HCT116 (cell line): Measurements from ENCODE around the gene PARD6G. TPM values are rescaled to one million over a fixed set of nuclear protein-coding genes. Genes with fewer than 3 reads are reported as not detected.

Experiments used
- ATAC-seq: fragments of 200-7000 bp; cut with Tn5 transposase; 2 replicates; pipeline ENCODE4 v1.9.1; 2020; ENCODE audit warnings: mild to moderate bottlenecking, moderate library complexity
- Bru-seq: library from RNA; stranded (reverse); fragments of 400-500 nt; gene quantifications from one replicate; lab custom pipeline; 2021; lab: Mats Ljungman, UMichigan
- BruChase-seq, 2 experiments: library from RNA; stranded (reverse); fragments of 400-500 nt; gene quantifications; one replicate each; lab custom pipeline; 2021; lab: Mats Ljungman, UMichigan
- BruUV-seq: library from RNA; stranded (reverse); fragments of 400-500 nt; replicated peaks from 2 replicates; lab custom pipeline; 2021; lab: Mats Ljungman, UMichigan
- CTCF ChIA-PET: fragments of 300-600 bp; sonication (Branson Sonifier 250); formaldehyde crosslinking; loops from one replicate; lab custom pipeline; 2021; ENCODE audit warnings: antibody characterized with exemption; lab: Charles Lee
- POLR2A ChIA-PET: fragments of 300-600, 350-600 bp; sonication (Branson Sonifier 250); formaldehyde crosslinking; loops from one replicate; lab custom pipeline; 2021; ENCODE audit warnings: antibody characterized with exemption; lab: Charles Lee
- RAD21 ChIA-PET, 2 experiments: fragments of 300-600 bp; sonication (Branson Sonifier 250); formaldehyde crosslinking; loops; one replicate each; lab custom pipeline; 2023; ENCODE audit warnings: low total read pairs in 2 of 2; ENCODE audit not compliant: uncharacterized antibody in 2 of 2, unreplicated experiment in 2 of 2, low non-redundant PET in 1 of 2; lab: Charles Lee
- DNase-seq: peaks from one replicate; pipeline ENCODE4 v3.0.0-alpha.2; 2010; ENCODE audit warnings: low read depth, low spot score
- H2AFZ ChIP-seq: fragments of 200-600 bp; shearing (Covaris generic), sonication (generic); 2 replicates; pipeline ENCODE4 v1.6.1; 2017; ENCODE audit warnings: low read depth, mixed run types, mixed read lengths, antibody characterized with exemption, low read length; ENCODE audit not compliant: poor library complexity, severe bottlenecking
- H3K27ac ChIP-seq: 2 replicates; pipeline ENCODE4 v1.5.1; 2012; ENCODE audit warnings: low read depth, low read length
- H3K27me3 ChIP-seq: fragments of 200-600 bp; sonication (generic); 2 replicates; pipeline ENCODE4 v1.6.1; 2016; ENCODE audit warnings: mixed run types, low read length, mixed read lengths; ENCODE audit not compliant: insufficient read depth
- H3K36me3 ChIP-seq, 2 experiments: fragments of 200-500 bp in 1 of 2; fragments of 200-600 bp in 1 of 2; sonication (Bioruptor generic) in 1 of 2; sonication (generic) in 1 of 2; 2 replicates each; pipeline versions ENCODE4 v1.5.1 to v1.6.1; 2014 to 2016; ENCODE audit warnings: low read length in 2 of 2, inconsistent platforms in 1 of 2, mixed read lengths in 1 of 2, mixed run types in 1 of 2; ENCODE audit not compliant: insufficient read depth in 2 of 2, control insufficient read depth in 1 of 2
- H3K4me1 ChIP-seq, 2 experiments: fragments of 200-600 bp in 1 of 2; sonication (generic) in 1 of 2; 2 replicates each; pipeline versions ENCODE4 v1.5.1 to v1.6.1; 2012 to 2017; ENCODE audit warnings: low read length in 2 of 2, inconsistent platforms in 1 of 2, mild to moderate bottlenecking in 1 of 2, mixed read lengths in 1 of 2, mixed run types in 1 of 2, moderate library complexity in 1 of 2; ENCODE audit not compliant: insufficient read depth in 2 of 2, control insufficient read depth in 1 of 2
- H3K4me2 ChIP-seq: fragments of 200-600 bp; sonication (generic); 2 replicates; pipeline ENCODE4 v1.6.1; 2017; ENCODE audit warnings: mixed run types, low read length, mixed read lengths
- H3K4me3 ChIP-seq, 2 experiments: fragments of 200-600 bp in 1 of 2; sonication (generic) in 1 of 2; replicated peaks in 1 of 2; 2 replicates each; pipeline ENCODE4 v1.5.1; 2011 to 2016; ENCODE audit warnings: low read length in 2 of 2, control low read depth in 1 of 2, low read depth in 1 of 2, mild to moderate bottlenecking in 1 of 2, mixed read lengths in 1 of 2, mixed run types in 1 of 2
- H3K79me2 ChIP-seq: fragments of 200-600 bp; sonication (generic); 2 replicates; pipeline ENCODE4 v1.6.1; 2017; ENCODE audit warnings: mild to moderate bottlenecking, mixed run types, low read length, moderate library complexity, mixed read lengths; ENCODE audit not compliant: insufficient read depth
- H3K9ac ChIP-seq: fragments of 200-600 bp; sonication (generic); 2 replicates; pipeline ENCODE4 v1.6.1; 2016; ENCODE audit warnings: low read length, mixed read lengths
- H3K9me2 ChIP-seq: fragments of 200-600 bp; sonication (generic), shearing (Covaris generic); 2 replicates; pipeline ENCODE4 v1.6.1; 2017; ENCODE audit warnings: mixed run types, mild to moderate bottlenecking, moderate library complexity; ENCODE audit not compliant: insufficient read depth
- H3K9me3 ChIP-seq, 2 experiments: fragments of 200-500 bp in 1 of 2; fragments of 200-600 bp in 1 of 2; sonication (Bioruptor generic) in 1 of 2; sonication (generic) in 1 of 2; 2 replicates each; pipeline ENCODE4 v1.6.1; 2014 to 2017; ENCODE audit warnings: low read length in 2 of 2, mixed read lengths in 2 of 2, inconsistent platforms in 1 of 2, low read depth in 1 of 2, mild to moderate bottlenecking in 1 of 2, mixed run types in 1 of 2, moderate library complexity in 1 of 2; ENCODE audit not compliant: control insufficient read depth in 1 of 2, insufficient read depth in 1 of 2
- H4K20me1 ChIP-seq: fragments of 200-600 bp; sonication (generic), shearing (Covaris generic); 2 replicates; pipeline ENCODE4 v1.6.1; 2017; ENCODE audit warnings: mixed run types, mild to moderate bottlenecking, moderate library complexity; ENCODE audit not compliant: insufficient read depth
- CBX3 ChIP-seq: IDR thresholded peaks from 2 replicates; pipeline ENCODE4 v1.6.1; 2012; ENCODE audit warnings: low read depth
- CEBPB ChIP-seq: IDR thresholded peaks from 2 replicates; pipeline ENCODE4 v1.6.1; 2012; ENCODE audit warnings: low read depth
- EGR1 ChIP-seq: IDR thresholded peaks from 2 replicates; pipeline ENCODE4 v1.6.1; 2012; ENCODE audit warnings: low read depth
- ELF1 ChIP-seq: IDR thresholded peaks from 2 replicates; pipeline ENCODE4 v1.6.1; 2012; ENCODE audit warnings: low read depth, borderline replicate concordance
- EZH2 ChIP-seq: fragments of 200-600 bp; sonication (generic); IDR thresholded peaks from 2 replicates; pipeline ENCODE4 v1.6.1; 2017; ENCODE audit warnings: antibody characterized with exemption, mixed run types
- EZH2phosphoT487 ChIP-seq: fragments of 200-600 bp; IDR thresholded peaks from 2 replicates; pipeline ENCODE4 v1.6.1; 2018; ENCODE audit warnings: antibody characterized with exemption, borderline replicate concordance
- FOSL1 ChIP-seq: IDR thresholded peaks from 2 replicates; pipeline ENCODE4 v1.6.1; 2012; ENCODE audit warnings: low read depth
- JUND ChIP-seq: IDR thresholded peaks from 2 replicates; pipeline ENCODE4 v1.6.1; 2012
- POLR2A ChIP-seq: IDR thresholded peaks from 2 replicates; pipeline ENCODE4 v1.7.0; 2011; ENCODE audit warnings: borderline replicate concordance; ENCODE audit not compliant: insufficient read depth, insufficient read length; ENCODE audit errors: extremely low read depth
- POLR2AphosphoS5 ChIP-seq: IDR thresholded peaks from 2 replicates; pipeline ENCODE4 v1.6.1; 2011; ENCODE audit warnings: mild to moderate bottlenecking, low read depth, low read length, moderate library complexity
- SIN3A ChIP-seq: IDR thresholded peaks from 2 replicates; pipeline ENCODE4 v1.6.1; 2012; ENCODE audit warnings: low read depth
- SP1 ChIP-seq: IDR thresholded peaks from 2 replicates; pipeline ENCODE4 v1.6.1; 2012; ENCODE audit warnings: low read depth
- SRF ChIP-seq: IDR thresholded peaks from 2 replicates; pipeline ENCODE4 v1.6.1; 2012; ENCODE audit warnings: low read depth
- TCF7L2 ChIP-seq: IDR thresholded peaks from 2 replicates; pipeline ENCODE4 v1.7.0; 2011; ENCODE audit warnings: borderline replicate concordance, inconsistent platforms; ENCODE audit not compliant: insufficient read depth, insufficient read length; ENCODE audit errors: extremely low read depth
- YY1 ChIP-seq: IDR thresholded peaks from 2 replicates; pipeline ENCODE4 v1.6.1; 2011; ENCODE audit warnings: low read length, low read depth, moderate library complexity, mild to moderate bottlenecking; ENCODE audit not compliant: insufficient replicate concordance; ENCODE audit errors: extremely low read depth
- ZFX ChIP-seq: fragments of 450-650 bp; IDR thresholded peaks from 2 replicates; pipeline ENCODE4 v1.6.1; 2017
- ZNF274 ChIP-seq: fragments of 200-500 bp; sonication (Bioruptor generic); IDR thresholded peaks from 2 replicates; pipeline ENCODE4 v1.6.1; 2014; ENCODE audit warnings: mild to moderate bottlenecking, low read depth, low read length, inconsistent platforms
- intact Hi-C: fragments of 100-400 bp; cut with micrococcal nuclease; formaldehyde crosslinking; loops from 2 replicates; pipeline ENCODE4 v1.10.0; 2022
- long read RNA-seq: library from polyadenylated mRNA; unstranded; transcript quantifications from one replicate; pipeline ENCODE4 v2.0.0, GENCODE V29; 2021; ENCODE audit not compliant: unreplicated experiment
- polyA plus RNA-seq: library from polyadenylated mRNA; unstranded; fragments of >200 nt; gene quantifications from 2 replicates; pipeline ENCODE4 v1.2.1, GENCODE V29; 2012; ENCODE audit warnings: missing spikeins
- total RNA-seq: library from RNA; stranded (reverse); gene quantifications from one replicate; pipeline ENCODE4 v1.2.1, GENCODE V29; 2021; ENCODE audit not compliant: unreplicated experiment
- TF ChIP-seq, protein P1 (sequence below): IDR thresholded peaks from 2 replicates; pipeline ENCODE4 v1.6.1; 2012
- TF ChIP-seq, protein P2 (sequence below): IDR thresholded peaks from 2 replicates; pipeline ENCODE4 v1.6.1; 2012; ENCODE audit warnings: low read depth
- TF ChIP-seq, protein P3 (sequence below): IDR thresholded peaks from 2 replicates; pipeline ENCODE4 v1.6.1; 2012
- TF ChIP-seq, protein P4 (sequence below), 3 experiments: fragments of 200-600 bp in 1 of 3; sonication (generic) in 1 of 3; IDR thresholded peaks in 2 of 3; conservative IDR thresholded peaks in 1 of 3; 2 replicates each; pipeline ENCODE4 v1.5.1; 2012 to 2017; ENCODE audit warnings: low read depth in 2 of 3, low read length in 2 of 3, antibody characterized with exemption in 1 of 3, borderline replicate concordance in 1 of 3, control low read depth in 1 of 3, mild to moderate bottlenecking in 1 of 3, mixed read lengths in 1 of 3, mixed run types in 1 of 3, moderate library complexity in 1 of 3; ENCODE audit not compliant: insufficient read depth in 1 of 3

Gene PARD6G, protein sequence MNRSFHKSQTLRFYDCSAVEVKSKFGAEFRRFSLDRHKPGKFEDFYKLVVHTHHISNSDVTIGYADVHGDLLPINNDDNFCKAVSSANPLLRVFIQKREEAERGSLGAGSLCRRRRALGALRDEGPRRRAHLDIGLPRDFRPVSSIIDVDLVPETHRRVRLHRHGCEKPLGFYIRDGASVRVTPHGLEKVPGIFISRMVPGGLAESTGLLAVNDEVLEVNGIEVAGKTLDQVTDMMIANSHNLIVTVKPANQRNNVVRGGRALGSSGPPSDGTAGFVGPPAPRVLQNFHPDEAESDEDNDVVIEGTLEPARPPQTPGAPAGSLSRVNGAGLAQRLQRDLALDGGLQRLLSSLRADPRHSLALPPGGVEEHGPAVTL
- total RNA-seq (12.8 TPM), Bru-seq, nascent RNA (percentile 53 among the genes with signal in this experiment), BruChase-seq, experiment 1, labeled RNA remaining after a 6-hour chase (percentile 50 among the genes with signal in this experiment), BruChase-seq, experiment 2, labeled RNA remaining after a 2-hour chase (percentile 51 among the genes with signal in this experiment)
- polyA plus RNA-seq: 7.2 and 7.7 TPM in 2 replicates
- long read RNA-seq, partial matches to known transcripts: 1 of 4 reads
- long read RNA-seq, other reads (novel, unspliced or antisense): 2 of 4 reads

DNA sequence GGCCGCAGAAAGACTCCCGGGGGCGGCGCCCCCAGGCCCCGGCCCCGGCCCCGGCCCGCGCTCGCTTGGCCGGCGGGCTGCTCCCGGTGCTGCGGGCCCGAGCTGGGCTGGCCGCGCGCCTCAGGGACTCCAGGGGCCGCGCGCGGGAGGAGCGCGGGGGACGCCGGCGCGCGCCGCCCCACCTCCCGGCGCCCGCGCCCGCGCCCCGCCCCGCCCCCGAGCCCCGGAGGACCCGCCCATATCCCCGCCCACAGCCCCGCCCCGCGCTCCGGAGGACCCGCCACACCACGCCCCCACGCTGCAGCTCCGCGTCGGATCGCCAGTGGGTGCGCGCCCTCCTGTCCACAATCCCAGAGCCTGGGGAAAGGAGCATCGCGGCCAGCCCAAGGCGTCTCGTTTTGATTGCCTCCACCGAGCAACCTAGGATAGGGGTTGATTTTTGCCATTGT lies at the start of gene PARD6G:
TSS of gene PARD6G (minus strand) at position 122 of the 449 bp plus-strand sequence. CDS start 166 bp downstream, outside the sequence.
- Histone ChIP-seq H3K9ac (peak within 1 kb of the TSS; percentile 72), H3K4me3 (peak within 1 kb of the TSS; percentile 69 to 78), H4K20me1 (no peaks in the 10 kb centered on the region), H3K4me2 (peak within 1 kb of the TSS; percentile 85), H3K27ac (peak within 1 kb of the TSS; percentile 58; the same call in 1 of the 2 replicates), H2AFZ (peak within 1 kb of the TSS; percentile 77), H3K79me2 (peaks cover 10% of the 10 kb centered on the region), H3K4me1 (peaks cover 4 to 11% of the 10 kb centered on the region in 2 experiments; a peak in 3 of 4 replicates), H3K9me2 (no peaks in the 10 kb centered on the region), H3K27me3 (no peaks in the 10 kb centered on the region), H3K9me3 (no peaks in the 10 kb centered on the region), H3K36me3 (no peaks in the 10 kb centered on the region)
- ChIA-PET POLR2A (no interaction called here), RAD21 (no interaction called here), CTCF (no interaction called here)
- peak; percentile 38 for DNase-seq
- BruUV-seq: no TSS peak
- intact Hi-C loops: no loop called here
- ATAC-seq: peak; percentile 85
- TF ChIP-seq ELF1 (no peak), EZH2phosphoT487 (no peak), SIN3A (no peak), ZFX (peak; percentile 40; the same call in 1 of the 2 replicates), ZNF274 (no peak), YY1 (no peak), SRF (no peak), JUND (no peak), TCF7L2 (no peak), POLR2AphosphoS5 (peak; percentile 53; the same call in 1 of the 2 replicates), CBX3 (no peak), SP1 (no peak), POLR2A (no peak), EGR1 (peak; percentile 42; the same call in 1 of the 2 replicates), FOSL1 (no peak), EZH2 (no peak), CEBPB (no peak)
- TF ChIP-seq, protein P1, sequence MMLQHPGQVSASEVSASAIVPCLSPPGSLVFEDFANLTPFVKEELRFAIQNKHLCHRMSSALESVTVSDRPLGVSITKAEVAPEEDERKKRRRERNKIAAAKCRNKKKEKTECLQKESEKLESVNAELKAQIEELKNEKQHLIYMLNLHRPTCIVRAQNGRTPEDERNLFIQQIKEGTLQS: no peak
- TF ChIP-seq, protein P2, sequence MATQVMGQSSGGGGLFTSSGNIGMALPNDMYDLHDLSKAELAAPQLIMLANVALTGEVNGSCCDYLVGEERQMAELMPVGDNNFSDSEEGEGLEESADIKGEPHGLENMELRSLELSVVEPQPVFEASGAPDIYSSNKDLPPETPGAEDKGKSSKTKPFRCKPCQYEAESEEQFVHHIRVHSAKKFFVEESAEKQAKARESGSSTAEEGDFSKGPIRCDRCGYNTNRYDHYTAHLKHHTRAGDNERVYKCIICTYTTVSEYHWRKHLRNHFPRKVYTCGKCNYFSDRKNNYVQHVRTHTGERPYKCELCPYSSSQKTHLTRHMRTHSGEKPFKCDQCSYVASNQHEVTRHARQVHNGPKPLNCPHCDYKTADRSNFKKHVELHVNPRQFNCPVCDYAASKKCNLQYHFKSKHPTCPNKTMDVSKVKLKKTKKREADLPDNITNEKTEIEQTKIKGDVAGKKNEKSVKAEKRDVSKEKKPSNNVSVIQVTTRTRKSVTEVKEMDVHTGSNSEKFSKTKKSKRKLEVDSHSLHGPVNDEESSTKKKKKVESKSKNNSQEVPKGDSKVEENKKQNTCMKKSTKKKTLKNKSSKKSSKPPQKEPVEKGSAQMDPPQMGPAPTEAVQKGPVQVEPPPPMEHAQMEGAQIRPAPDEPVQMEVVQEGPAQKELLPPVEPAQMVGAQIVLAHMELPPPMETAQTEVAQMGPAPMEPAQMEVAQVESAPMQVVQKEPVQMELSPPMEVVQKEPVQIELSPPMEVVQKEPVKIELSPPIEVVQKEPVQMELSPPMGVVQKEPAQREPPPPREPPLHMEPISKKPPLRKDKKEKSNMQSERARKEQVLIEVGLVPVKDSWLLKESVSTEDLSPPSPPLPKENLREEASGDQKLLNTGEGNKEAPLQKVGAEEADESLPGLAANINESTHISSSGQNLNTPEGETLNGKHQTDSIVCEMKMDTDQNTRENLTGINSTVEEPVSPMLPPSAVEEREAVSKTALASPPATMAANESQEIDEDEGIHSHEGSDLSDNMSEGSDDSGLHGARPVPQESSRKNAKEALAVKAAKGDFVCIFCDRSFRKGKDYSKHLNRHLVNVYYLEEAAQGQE: no peak
- TF ChIP-seq, protein P3, sequence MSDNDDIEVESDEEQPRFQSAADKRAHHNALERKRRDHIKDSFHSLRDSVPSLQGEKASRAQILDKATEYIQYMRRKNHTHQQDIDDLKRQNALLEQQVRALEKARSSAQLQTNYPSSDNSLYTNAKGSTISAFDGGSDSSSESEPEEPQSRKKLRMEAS: no peak
- TF ChIP-seq, protein P4, sequence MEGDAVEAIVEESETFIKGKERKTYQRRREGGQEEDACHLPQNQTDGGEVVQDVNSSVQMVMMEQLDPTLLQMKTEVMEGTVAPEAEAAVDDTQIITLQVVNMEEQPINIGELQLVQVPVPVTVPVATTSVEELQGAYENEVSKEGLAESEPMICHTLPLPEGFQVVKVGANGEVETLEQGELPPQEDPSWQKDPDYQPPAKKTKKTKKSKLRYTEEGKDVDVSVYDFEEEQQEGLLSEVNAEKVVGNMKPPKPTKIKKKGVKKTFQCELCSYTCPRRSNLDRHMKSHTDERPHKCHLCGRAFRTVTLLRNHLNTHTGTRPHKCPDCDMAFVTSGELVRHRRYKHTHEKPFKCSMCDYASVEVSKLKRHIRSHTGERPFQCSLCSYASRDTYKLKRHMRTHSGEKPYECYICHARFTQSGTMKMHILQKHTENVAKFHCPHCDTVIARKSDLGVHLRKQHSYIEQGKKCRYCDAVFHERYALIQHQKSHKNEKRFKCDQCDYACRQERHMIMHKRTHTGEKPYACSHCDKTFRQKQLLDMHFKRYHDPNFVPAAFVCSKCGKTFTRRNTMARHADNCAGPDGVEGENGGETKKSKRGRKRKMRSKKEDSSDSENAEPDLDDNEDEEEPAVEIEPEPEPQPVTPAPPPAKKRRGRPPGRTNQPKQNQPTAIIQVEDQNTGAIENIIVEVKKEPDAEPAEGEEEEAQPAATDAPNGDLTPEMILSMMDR (IDR thresholded peaks at IDR 0.05 in 2 of 3, conservative IDR thresholded peaks at IDR 0.05 in 1 of 3; ENCODE audit: borderline replicate concordance in 1 of 3, insufficient read depth in 1 of 3, low read depth in 2 of 3, low read length in 2 of 3): peak in 1 of 3 experiments; percentile 12; a peak in 1 of 6 replicates
